Tibial nerve (tissue), 4 donors: ENCODE measurements around the gene SCO1.

Experiments
- CTCF ChIP-seq, 5 experiments: fragments of 200-600 bp in 3 of 5; fragments of 450-650 bp in 2 of 5; sonication (generic) in 3 of 5; IDR thresholded peaks; one replicate each; pipeline ENCODE4 v1.5.1; 2016 to 2019; ENCODE audit warnings: antibody characterized with exemption in 5 of 5, mild to moderate bottlenecking in 3 of 5, moderate library complexity in 2 of 5
- EP300 ChIP-seq, 2 donors: sonication (generic); formaldehyde crosslinking; IDR thresholded peaks; one replicate each; pipeline ENCODE4 v1.6.1; 2017; ENCODE audit warnings: antibody characterized with exemption in 2 of 2, mild to moderate bottlenecking in 1 of 2
- POLR2A ChIP-seq, 2 donors: fragments of 450-650 bp; IDR thresholded peaks; one replicate each; pipeline ENCODE4 v1.6.1; 2017; ENCODE audit warnings: antibody characterized with exemption in 2 of 2, mild to moderate bottlenecking in 2 of 2, moderate library complexity in 2 of 2

GRCh38 chr17:10666906-10667305, 30.4 kb downstream of the SCO1 start:
- TF ChIP-seq CTCF (IDR thresholded peaks at IDR 0.05), result no peak
- no peak for TF ChIP-seq EP300 (IDR thresholded peaks at IDR 0.05)
- no peak for TF ChIP-seq POLR2A (IDR thresholded peaks at IDR 0.05)
